ENCODE results near the gene ATAT1. TPM values are rescaled to one million over a fixed set of nuclear protein-coding genes. Genes with fewer than 3 reads are reported as not detected.

ATAT1 gene
- total and polyA plus RNA-seq, 2 of the 13 experiments (the other 11 are each of a cell fraction or from before 2014, with no cell fraction given), result 9.2 to 23.6 TPM

DNA sequence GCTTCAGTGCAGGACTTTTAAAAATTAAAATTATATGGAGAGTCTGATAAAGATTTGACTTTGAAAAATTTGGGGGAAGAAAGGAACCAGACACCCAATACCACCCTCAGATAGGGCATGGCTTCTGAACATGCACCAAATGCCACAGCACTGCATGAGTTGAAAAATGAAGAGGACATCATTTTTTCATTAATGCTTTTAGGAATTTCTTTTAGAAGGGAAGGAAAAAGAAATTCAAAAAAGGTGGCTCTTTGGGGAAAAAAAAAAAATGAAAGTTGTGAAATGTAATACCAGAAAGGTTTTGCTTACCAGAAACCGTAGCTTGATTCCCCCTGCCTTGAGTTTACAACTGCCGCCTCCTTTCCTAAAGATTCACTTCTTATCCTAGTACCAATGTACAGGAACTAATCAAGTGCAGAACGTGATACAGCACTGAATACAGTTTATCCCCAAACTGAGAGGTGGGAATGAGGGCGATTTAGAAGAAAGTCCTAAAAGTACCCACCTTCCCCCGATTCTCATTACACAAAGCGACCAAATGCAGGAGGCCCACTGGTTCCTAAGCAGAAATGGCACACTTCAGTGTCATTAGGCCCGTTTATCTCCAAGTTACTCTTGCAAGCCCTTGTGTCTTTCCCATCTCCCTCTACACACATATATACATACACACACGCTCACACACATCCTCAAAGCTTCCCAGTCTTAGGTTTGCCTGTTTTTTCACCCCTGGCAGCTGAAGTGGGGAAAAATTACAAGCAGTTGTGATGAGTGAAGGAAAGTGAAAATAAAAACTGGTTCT lies 12.4 kb upstream of the ATAT1 start (continued):
- TF ChIP-seq, protein P1, sequence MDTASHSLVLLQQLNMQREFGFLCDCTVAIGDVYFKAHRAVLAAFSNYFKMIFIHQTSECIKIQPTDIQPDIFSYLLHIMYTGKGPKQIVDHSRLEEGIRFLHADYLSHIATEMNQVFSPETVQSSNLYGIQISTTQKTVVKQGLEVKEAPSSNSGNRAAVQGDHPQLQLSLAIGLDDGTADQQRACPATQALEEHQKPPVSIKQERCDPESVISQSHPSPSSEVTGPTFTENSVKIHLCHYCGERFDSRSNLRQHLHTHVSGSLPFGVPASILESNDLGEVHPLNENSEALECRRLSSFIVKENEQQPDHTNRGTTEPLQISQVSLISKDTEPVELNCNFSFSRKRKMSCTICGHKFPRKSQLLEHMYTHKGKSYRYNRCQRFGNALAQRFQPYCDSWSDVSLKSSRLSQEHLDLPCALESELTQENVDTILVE (CRISPR knock-in tag; IDR thresholded peaks at IDR 0.05), result no peak; the same call in 1 of the 2 replicates
- TF ChIP-seq, protein P2, sequence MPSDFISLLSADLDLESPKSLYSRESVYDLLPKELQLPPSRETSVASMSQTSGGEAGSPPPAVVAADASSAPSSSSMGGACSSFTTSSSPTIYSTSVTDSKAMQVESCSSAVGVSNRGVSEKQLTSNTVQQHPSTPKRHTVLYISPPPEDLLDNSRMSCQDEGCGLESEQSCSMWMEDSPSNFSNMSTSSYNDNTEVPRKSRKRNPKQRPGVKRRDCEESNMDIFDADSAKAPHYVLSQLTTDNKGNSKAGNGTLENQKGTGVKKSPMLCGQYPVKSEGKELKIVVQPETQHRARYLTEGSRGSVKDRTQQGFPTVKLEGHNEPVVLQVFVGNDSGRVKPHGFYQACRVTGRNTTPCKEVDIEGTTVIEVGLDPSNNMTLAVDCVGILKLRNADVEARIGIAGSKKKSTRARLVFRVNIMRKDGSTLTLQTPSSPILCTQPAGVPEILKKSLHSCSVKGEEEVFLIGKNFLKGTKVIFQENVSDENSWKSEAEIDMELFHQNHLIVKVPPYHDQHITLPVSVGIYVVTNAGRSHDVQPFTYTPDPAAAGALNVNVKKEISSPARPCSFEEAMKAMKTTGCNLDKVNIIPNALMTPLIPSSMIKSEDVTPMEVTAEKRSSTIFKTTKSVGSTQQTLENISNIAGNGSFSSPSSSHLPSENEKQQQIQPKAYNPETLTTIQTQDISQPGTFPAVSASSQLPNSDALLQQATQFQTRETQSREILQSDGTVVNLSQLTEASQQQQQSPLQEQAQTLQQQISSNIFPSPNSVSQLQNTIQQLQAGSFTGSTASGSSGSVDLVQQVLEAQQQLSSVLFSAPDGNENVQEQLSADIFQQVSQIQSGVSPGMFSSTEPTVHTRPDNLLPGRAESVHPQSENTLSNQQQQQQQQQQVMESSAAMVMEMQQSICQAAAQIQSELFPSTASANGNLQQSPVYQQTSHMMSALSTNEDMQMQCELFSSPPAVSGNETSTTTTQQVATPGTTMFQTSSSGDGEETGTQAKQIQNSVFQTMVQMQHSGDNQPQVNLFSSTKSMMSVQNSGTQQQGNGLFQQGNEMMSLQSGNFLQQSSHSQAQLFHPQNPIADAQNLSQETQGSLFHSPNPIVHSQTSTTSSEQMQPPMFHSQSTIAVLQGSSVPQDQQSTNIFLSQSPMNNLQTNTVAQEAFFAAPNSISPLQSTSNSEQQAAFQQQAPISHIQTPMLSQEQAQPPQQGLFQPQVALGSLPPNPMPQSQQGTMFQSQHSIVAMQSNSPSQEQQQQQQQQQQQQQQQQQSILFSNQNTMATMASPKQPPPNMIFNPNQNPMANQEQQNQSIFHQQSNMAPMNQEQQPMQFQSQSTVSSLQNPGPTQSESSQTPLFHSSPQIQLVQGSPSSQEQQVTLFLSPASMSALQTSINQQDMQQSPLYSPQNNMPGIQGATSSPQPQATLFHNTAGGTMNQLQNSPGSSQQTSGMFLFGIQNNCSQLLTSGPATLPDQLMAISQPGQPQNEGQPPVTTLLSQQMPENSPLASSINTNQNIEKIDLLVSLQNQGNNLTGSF (CRISPR knock-in tag; IDR thresholded peaks at IDR 0.05), result no peak
- no peak; the same call in 1 of the 2 replicates for TF ChIP-seq TOE1 (CRISPR knock-in tag; IDR thresholded peaks at IDR 0.05)
- TF ChIP-seq ZNF720 (CRISPR knock-in tag; IDR thresholded peaks at IDR 0.05), result no peak
- TF ChIP-seq, protein P3, sequence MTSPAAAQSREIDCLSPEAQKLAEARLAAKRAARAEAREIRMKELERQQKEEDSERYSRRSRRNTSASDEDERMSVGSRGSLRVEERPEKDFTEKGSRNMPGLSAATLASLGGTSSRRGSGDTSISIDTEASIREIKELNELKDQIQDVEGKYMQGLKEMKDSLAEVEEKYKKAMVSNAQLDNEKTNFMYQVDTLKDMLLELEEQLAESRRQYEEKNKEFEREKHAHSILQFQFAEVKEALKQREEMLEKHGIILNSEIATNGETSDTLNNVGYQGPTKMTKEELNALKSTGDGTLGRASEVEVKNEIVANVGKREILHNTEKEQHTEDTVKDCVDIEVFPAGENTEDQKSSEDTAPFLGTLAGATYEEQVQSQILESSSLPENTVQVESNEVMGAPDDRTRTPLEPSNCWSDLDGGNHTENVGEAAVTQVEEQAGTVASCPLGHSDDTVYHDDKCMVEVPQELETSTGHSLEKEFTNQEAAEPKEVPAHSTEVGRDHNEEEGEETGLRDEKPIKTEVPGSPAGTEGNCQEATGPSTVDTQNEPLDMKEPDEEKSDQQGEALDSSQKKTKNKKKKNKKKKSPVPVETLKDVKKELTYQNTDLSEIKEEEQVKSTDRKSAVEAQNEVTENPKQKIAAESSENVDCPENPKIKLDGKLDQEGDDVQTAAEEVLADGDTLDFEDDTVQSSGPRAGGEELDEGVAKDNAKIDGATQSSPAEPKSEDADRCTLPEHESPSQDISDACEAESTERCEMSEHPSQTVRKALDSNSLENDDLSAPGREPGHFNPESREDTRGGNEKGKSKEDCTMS (CRISPR knock-in tag; conservative IDR thresholded peaks at IDR 0.05), result no peak
- no peak for TF ChIP-seq NR2F2 (IDR thresholded peaks at IDR 0.05; ENCODE audit: borderline replicate concordance, low read depth)
- TF ChIP-seq, protein P4, sequence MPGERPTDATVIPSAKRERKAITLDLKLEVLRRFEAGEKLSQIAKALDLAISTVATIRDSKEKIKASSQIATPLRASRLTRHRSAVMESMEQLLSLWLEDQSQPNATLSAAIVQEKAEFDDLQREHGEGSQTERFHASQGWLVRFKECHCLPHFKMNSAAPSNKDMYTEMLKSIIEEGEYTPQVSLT (CRISPR knock-in tag; IDR thresholded peaks at IDR 0.05; ENCODE audit: borderline replicate concordance, low read depth), result no peak
- TF ChIP-seq PRMT3 (CRISPR knock-in tag; IDR thresholded peaks at IDR 0.05; ENCODE audit: borderline replicate concordance, low read depth), result no peak
- TF ChIP-seq ZEB1 (IDR thresholded peaks at IDR 0.05; ENCODE audit: insufficient replicate concordance, low read depth), result peak; percentile 22
- no peak for TF ChIP-seq RELA (CRISPR knock-in tag; IDR thresholded peaks at IDR 0.05)
- TF ChIP-seq POLR2A (IDR thresholded peaks at IDR 0.05; ENCODE audit: insufficient read depth in 1 of 2, low read depth in 2 of 2, low read length in 2 of 2), result peak; percentile 53 to 80; a peak in 3 of 4 replicates
- peak; percentile 54 for TF ChIP-seq CCAR2 (optimal IDR thresholded peaks at IDR 0.05; ENCODE audit: low read depth, low read length)
- no peak for TF ChIP-seq HDAC2 (CRISPR knock-in tag; IDR thresholded peaks at IDR 0.05)
- TF ChIP-seq CBFB (CRISPR knock-in tag; IDR thresholded peaks at IDR 0.05), result no peak
- TF ChIP-seq, protein P5, sequence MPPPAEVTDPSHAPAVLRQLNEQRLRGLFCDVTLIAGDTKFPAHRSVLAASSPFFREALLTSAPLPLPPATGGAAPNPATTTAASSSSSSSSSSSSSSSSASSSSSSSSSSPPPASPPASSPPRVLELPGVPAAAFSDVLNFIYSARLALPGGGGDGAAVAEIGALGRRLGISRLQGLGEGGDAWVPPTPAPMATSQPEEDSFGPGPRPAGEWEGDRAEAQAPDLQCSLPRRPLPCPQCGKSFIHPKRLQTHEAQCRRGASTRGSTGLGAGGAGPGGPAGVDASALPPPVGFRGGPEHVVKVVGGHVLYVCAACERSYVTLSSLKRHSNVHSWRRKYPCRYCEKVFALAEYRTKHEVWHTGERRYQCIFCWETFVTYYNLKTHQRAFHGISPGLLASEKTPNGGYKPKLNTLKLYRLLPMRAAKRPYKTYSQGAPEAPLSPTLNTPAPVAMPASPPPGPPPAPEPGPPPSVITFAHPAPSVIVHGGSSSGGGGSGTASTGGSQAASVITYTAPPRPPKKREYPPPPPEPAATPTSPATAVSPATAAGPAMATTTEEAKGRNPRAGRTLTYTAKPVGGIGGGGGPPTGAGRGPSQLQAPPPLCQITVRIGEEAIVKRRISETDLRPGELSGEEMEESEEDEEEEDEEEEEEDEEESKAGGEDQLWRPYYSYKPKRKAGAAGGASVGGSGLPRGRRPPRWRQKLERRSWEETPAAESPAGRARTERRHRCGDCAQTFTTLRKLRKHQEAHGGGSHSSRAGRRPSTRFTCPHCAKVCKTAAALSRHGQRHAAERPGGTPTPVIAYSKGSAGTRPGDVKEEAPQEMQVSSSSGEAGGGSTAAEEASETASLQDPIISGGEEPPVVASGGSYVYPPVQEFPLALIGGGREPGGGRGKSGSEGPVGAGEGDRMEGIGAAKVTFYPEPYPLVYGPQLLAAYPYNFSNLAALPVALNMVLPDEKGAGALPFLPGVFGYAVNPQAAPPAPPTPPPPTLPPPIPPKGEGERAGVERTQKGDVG (CRISPR knock-in tag; IDR thresholded peaks at IDR 0.05; ENCODE audit: borderline replicate concordance), result no peak
- TF ChIP-seq SAFB2 (CRISPR knock-in tag; IDR thresholded peaks at IDR 0.05; ENCODE audit: borderline replicate concordance, low read depth), result peak; percentile 36
